ENCODE data around the gene NLE1. TPM values are rescaled to one million over a fixed set of nuclear protein-coding genes. Genes with fewer than 3 reads are reported as not detected.
A peak's percentile ranks its signal among the peaks of the same experiment; 100 is the strongest.
"Not testable (repeated sequence)": the region's sequence is repeated elsewhere in the genome, so short reads cannot be mapped to it uniquely, and the experiment has no call there.

The NLE1 gene
- total and polyA plus RNA-seq, 5 donors from 2014 or later = 3.1 to 9.8 (median 4.0) TPM

DNA sequence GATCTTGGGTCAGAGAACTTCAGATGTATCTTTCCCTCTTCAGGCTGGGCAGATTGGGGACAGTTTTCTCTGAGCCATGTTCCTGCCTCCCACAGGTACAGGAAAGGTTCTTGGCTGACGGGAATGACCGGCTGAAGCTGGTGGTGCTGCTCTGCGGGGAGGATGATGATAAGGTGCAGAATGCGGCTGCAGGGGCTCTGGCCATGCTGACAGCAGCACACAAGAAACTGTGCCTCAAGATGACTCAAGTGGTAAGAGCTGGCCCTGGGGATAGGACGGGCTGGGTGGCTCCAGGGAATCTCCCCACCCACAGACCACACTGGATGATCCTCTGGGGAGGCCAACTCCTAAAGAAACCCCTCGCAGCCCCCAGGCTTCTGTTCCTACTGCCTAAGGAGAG lies 41.2 kb upstream of the NLE1 start:
- H3K27ac ChIP-seq (ENCODE audit: insufficient read depth, low read length, poor library complexity, severe bottlenecking) = no peak overlapping the region
- ATAC-seq (ENCODE audit: low read depth in 2 of 2) (no peak), DNase-seq (no peak)
- no peaks in the 10 kb centered on the region for H3K27me3 ChIP-seq (ENCODE audit: control insufficient read depth, insufficient read depth, low read length)
- Mint-ChIP-seq H3K27ac (peak overlapping the region in 2 of 3 donors; percentile 38 to 92), H3K9me3 (peaks cover 0 to 2% (median 0%) of the 10 kb centered on the region in 7 donors), H3K4me3 (no peak overlapping the region), H3K36me3 (no peaks in the 10 kb centered on the region), H3K27me3 (no peaks in the 10 kb centered on the region), H3K4me1 (peaks cover 20 to 85% (median 41%) of the 10 kb centered on the region in 4 donors)
- H3K9me3 ChIP-seq (ENCODE audit: control insufficient read depth in 2 of 2, low read length in 2 of 2) = no peaks in the 10 kb centered on the region
- peaks cover 6% of the 10 kb centered on the region for H3K4me1 ChIP-seq (ENCODE audit: control insufficient read depth, insufficient read depth, low read length, poor library complexity, severe bottlenecking)
- H3K4me3 ChIP-seq (ENCODE audit: low read depth, low read length) = no peak overlapping the region
- H3K36me3 ChIP-seq (ENCODE audit: control insufficient read depth, insufficient read depth, low read length) = no peaks in the 10 kb centered on the region

DNA sequence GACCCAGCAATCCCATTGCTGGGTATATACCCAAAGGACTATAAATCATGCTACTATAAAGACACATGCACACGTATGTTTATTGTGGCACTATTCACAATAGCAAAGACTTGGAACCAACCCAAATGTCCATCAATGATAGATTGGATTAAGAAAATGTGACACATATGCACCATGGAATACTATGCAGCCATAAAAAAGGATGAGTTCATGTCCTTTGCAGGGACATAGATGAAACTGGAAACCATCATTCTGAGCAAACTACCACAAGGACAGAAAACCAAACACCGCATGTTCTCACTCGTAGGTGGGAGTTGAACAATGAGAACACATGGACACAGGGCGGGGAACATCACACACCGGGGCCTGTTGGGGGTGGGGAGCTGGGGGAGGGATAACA lies 37.3 kb upstream of the NLE1 start:
- not testable (repeated sequence) for H3K27me3 ChIP-seq (ENCODE audit: control insufficient read depth, insufficient read depth, low read length); H3K27ac ChIP-seq (ENCODE audit: insufficient read depth, low read length, poor library complexity, severe bottlenecking); H3K4me3 ChIP-seq (ENCODE audit: low read depth, low read length); ATAC-seq (ENCODE audit: low read depth in 2 of 2); H3K27me3 Mint-ChIP-seq; H3K9me3 ChIP-seq (ENCODE audit: control insufficient read depth in 2 of 2, low read length in 2 of 2); H3K36me3 ChIP-seq (ENCODE audit: control insufficient read depth, insufficient read depth, low read length); H3K36me3 Mint-ChIP-seq; H3K9me3 Mint-ChIP-seq; H3K4me3 Mint-ChIP-seq; DNase-seq
- Mint-ChIP-seq H3K4me1 (peaks cover 16 to 88% (median 40%) of the 10 kb centered on the region in 4 donors), H3K27ac (peak overlapping the region in 2 of 3 donors; percentile 78 to 85)
- H3K4me1 ChIP-seq (ENCODE audit: control insufficient read depth, insufficient read depth, low read length, poor library complexity, severe bottlenecking) = peaks cover 20% of the 10 kb centered on the region

DNA sequence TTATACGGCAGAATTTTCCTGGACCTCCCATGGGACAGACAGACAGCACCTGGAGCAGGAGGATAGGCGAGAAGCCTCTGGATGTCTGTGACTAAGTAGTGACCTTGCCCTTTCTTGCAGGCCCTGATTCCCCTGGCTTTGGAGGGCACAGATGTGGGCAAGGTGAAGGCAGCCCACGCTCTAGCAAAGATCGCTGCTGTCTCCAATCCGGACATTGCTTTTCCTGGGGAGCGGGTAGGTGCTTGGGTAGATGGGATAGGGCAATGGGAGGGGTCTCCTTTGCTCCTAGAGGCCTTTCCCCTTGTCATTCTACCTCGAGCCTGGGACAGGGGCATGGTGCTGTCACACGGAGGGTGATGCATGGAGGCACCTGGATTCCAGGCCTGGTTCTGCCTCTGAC lies 34.8 kb upstream of the NLE1 start:
- H3K27me3 ChIP-seq (ENCODE audit: control insufficient read depth, insufficient read depth, low read length) = no peaks in the 10 kb centered on the region
- no peak overlapping the region for H3K4me3 ChIP-seq (ENCODE audit: low read depth, low read length)
- Mint-ChIP-seq H3K4me3 (peak overlapping the region in 1 of 4 donors; percentile 79), H3K36me3 (no peaks in the 10 kb centered on the region), H3K27me3 (no peaks in the 10 kb centered on the region), H3K4me1 (peaks cover 16 to 88% (median 40%) of the 10 kb centered on the region in 4 donors), H3K9me3 (peaks cover 0 to 5% (median 0%) of the 10 kb centered on the region in 7 donors), H3K27ac (peak overlapping the region; percentile 91 to 95 (median 92))
- H3K36me3 ChIP-seq (ENCODE audit: control insufficient read depth, insufficient read depth, low read length) = no peaks in the 10 kb centered on the region
- ATAC-seq (ENCODE audit: low read depth in 2 of 2) = no peak
- no peaks in the 10 kb centered on the region for H3K9me3 ChIP-seq (ENCODE audit: control insufficient read depth in 2 of 2, low read length in 2 of 2)
- peaks cover 29% of the 10 kb centered on the region for H3K4me1 ChIP-seq (ENCODE audit: control insufficient read depth, insufficient read depth, low read length, poor library complexity, severe bottlenecking)
- no peak for DNase-seq
- no peak overlapping the region for H3K27ac ChIP-seq (ENCODE audit: insufficient read depth, low read length, poor library complexity, severe bottlenecking)

DNA sequence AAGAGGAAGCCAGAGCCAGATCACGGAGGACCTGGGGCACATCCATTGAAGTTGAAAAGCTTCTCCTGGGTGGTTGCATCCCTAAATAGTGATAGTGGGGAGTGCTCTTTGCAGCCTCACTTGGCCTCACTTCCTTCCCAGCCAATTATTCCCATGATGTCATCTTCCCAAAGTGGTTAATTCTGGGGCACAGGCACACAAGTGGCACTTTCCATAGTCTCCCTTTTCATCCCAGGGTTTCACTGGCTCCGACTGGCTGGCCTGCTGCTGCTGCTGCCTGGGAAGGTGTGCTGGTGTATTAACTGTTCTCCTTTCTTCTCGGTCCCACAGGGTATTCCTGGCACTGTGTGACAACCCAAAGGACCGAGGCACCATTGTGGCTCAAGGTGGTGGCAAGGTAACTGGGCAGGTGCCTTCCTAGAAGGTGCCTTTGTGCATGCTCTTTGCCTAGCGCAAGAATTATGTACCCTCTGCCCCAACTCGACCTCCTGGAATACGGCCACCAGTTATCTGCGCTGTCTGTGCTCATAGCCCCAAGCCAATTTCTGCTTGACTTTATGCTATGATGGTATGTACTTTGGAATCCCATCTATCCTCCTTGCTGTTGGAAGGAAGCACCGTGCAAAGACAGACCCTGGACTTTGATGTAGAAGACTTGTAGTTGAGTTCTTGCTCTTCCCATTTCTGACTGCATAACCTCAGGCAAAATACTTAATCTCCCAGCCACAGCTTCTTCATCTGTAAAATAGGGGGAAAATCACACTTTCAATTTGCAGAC lies 33.7 kb upstream of the NLE1 start:
- peaks cover 37% of the 10 kb centered on the region for H3K4me1 ChIP-seq (ENCODE audit: control insufficient read depth, insufficient read depth, low read length, poor library complexity, severe bottlenecking)
- Mint-ChIP-seq H3K27me3 (no peaks in the 10 kb centered on the region), H3K4me3 (peak overlapping the region in 3 of 4 donors; percentile 13 to 25 (median 19)), H3K36me3 (no peaks in the 10 kb centered on the region), H3K4me1 (peaks cover 21 to 92% (median 46%) of the 10 kb centered on the region in 4 donors), H3K9me3 (peaks cover 0 to 5% (median 0%) of the 10 kb centered on the region in 7 donors), H3K27ac (peak overlapping the region; percentile 75 to 95 (median 77))
- no peak overlapping the region for H3K4me3 ChIP-seq (ENCODE audit: low read depth, low read length)
- no peaks in the 10 kb centered on the region for H3K27me3 ChIP-seq (ENCODE audit: control insufficient read depth, insufficient read depth, low read length)
- H3K36me3 ChIP-seq (ENCODE audit: control insufficient read depth, insufficient read depth, low read length) = no peaks in the 10 kb centered on the region
- DNase-seq (no peak), ATAC-seq (ENCODE audit: low read depth in 2 of 2) (no peak)
- H3K27ac ChIP-seq (ENCODE audit: insufficient read depth, low read length, poor library complexity, severe bottlenecking) = no peak overlapping the region
- no peaks in the 10 kb centered on the region for H3K9me3 ChIP-seq (ENCODE audit: control insufficient read depth in 2 of 2, low read length in 2 of 2)

DNA sequence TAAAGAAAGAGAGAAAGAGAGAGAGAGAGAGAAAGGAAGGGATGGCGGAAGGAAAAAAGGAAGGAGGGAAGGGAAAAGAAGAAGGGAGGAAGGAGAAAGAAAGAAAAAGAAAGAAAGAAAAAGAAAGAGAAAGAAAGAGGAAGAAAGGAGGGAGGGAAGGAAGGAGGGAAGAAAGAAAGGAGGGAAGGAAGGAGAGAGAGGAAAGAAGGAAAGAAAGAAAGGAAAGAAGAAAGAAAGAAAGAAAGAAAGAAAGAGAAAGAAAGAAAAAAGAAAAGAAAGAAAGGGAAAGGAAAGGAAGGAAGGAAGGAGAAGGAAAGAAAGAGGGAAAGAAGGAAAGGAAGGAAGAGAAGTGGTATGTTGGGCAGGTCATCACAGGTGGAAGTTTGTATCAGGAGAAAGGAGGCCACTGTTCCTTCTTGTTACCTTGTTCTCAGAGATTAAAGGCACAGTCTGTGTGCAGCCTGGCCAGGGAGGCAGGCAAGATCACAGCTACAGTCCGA lies 32.8 kb upstream of the NLE1 start:
- H3K4me3 ChIP-seq (ENCODE audit: low read depth, low read length) = no peak overlapping the region
- ATAC-seq (ENCODE audit: low read depth in 2 of 2) = no peak
- DNase-seq = no peak
- Mint-ChIP-seq H3K27me3 (no peaks in the 10 kb centered on the region), H3K36me3 (no peaks in the 10 kb centered on the region), H3K4me1 (peaks cover 19 to 83% (median 44%) of the 10 kb centered on the region in 4 donors), H3K27ac (peak overlapping the region; percentile 77 to 90 (median 83)), H3K9me3 (peaks cover 0 to 5% (median 0%) of the 10 kb centered on the region in 7 donors), H3K4me3 (peak overlapping the region in 3 of 4 donors; percentile 25 to 68 (median 55))
- no peaks in the 10 kb centered on the region for H3K36me3 ChIP-seq (ENCODE audit: control insufficient read depth, insufficient read depth, low read length)
- H3K27ac ChIP-seq (ENCODE audit: insufficient read depth, low read length, poor library complexity, severe bottlenecking) = no peak overlapping the region
- no peaks in the 10 kb centered on the region for H3K9me3 ChIP-seq (ENCODE audit: control insufficient read depth in 2 of 2, low read length in 2 of 2)
- no peaks in the 10 kb centered on the region for H3K27me3 ChIP-seq (ENCODE audit: control insufficient read depth, insufficient read depth, low read length)
- H3K4me1 ChIP-seq (ENCODE audit: control insufficient read depth, insufficient read depth, low read length, poor library complexity, severe bottlenecking) = peaks cover 37% of the 10 kb centered on the region

DNA sequence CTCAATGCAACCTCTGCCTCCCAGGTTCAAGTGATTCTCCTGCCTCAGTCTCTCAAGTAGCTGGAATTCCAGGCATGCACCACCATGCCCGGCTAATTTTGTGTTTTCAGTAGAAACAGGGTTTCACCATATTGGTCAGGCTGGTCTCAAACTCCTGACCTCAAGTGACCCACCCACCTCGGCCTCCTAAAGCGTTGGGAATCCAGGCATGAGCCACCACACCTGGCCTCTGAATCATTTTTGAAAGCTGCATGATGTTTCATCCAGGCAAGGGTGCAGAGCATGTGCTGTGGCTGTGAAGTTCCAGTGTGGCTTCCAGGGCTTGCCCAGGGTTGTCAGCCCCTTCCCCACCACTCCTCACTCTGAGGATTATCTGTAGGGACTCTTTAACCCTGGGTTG lies 30.2 kb upstream of the NLE1 start:
- Mint-ChIP-seq H3K27ac (peak overlapping the region in 2 of 3 donors; percentile 56 to 96), H3K4me3 (peak overlapping the region in 2 of 4 donors; percentile 11 to 83), H3K4me1 (peaks cover 10 to 60% (median 35%) of the 10 kb centered on the region in 4 donors)
- not testable (repeated sequence) for H3K4me3 ChIP-seq (ENCODE audit: low read depth, low read length); DNase-seq; H3K9me3 Mint-ChIP-seq; H3K36me3 ChIP-seq (ENCODE audit: control insufficient read depth, insufficient read depth, low read length); H3K27me3 ChIP-seq (ENCODE audit: control insufficient read depth, insufficient read depth, low read length); ATAC-seq (ENCODE audit: low read depth in 2 of 2); H3K9me3 ChIP-seq (ENCODE audit: control insufficient read depth in 2 of 2, low read length in 2 of 2); H3K36me3 Mint-ChIP-seq; H3K27me3 Mint-ChIP-seq
- Histone ChIP-seq H3K27ac (ENCODE audit: insufficient read depth, low read length, poor library complexity, severe bottlenecking) (peak overlapping the region; percentile 55), H3K4me1 (ENCODE audit: control insufficient read depth, insufficient read depth, low read length, poor library complexity, severe bottlenecking) (peaks cover 30% of the 10 kb centered on the region)

DNA sequence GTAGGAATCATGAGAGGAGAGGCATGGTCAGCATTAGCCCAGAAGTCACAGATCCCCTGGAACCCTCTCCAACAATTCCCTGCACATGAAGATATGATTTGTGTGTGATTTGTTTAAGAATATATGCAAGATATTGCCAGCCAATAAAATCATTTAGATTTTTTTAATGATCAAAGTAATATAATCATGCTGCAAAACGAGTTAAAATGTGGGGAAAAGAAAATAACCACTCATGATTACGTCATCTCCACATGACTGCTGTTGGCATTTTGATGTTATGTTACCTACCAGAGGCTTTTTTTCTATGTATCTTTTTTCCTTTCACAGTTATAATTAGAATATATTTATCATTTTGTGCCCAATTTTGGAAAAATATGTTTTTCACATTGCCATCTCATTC lies 29.7 kb upstream of the NLE1 start:
- H3K4me1 Mint-ChIP-seq = peaks cover 8 to 56% (median 32%) of the 10 kb centered on the region in 4 donors
- peak overlapping the region; percentile 82 for H3K4me3 ChIP-seq (ENCODE audit: low read depth, low read length)
- peaks cover 0 to 3% (median 0%) of the 10 kb centered on the region in 7 donors for H3K9me3 Mint-ChIP-seq
- no peaks in the 10 kb centered on the region for H3K36me3 Mint-ChIP-seq
- H3K27ac ChIP-seq (ENCODE audit: insufficient read depth, low read length, poor library complexity, severe bottlenecking) = peak overlapping the region; percentile 55
- H3K36me3 ChIP-seq (ENCODE audit: control insufficient read depth, insufficient read depth, low read length) = no peaks in the 10 kb centered on the region
- no peaks in the 10 kb centered on the region for H3K9me3 ChIP-seq (ENCODE audit: control insufficient read depth in 2 of 2, low read length in 2 of 2)
- ATAC-seq (ENCODE audit: low read depth in 2 of 2) (peak; percentile 38 to 51), DNase-seq (peak; percentile 10 to 70 (median 65))
- peak overlapping the region; percentile 86 to 96 (median 95) for H3K27ac Mint-ChIP-seq
- peaks cover 25% of the 10 kb centered on the region for H3K4me1 ChIP-seq (ENCODE audit: control insufficient read depth, insufficient read depth, low read length, poor library complexity, severe bottlenecking)
- no peaks in the 10 kb centered on the region for H3K27me3 Mint-ChIP-seq
- no peaks in the 10 kb centered on the region for H3K27me3 ChIP-seq (ENCODE audit: control insufficient read depth, insufficient read depth, low read length)
- peak overlapping the region; percentile 73 to 83 (median 80) for H3K4me3 Mint-ChIP-seq
